HEK293T (cell line): ENCODE measurements around the gene NCOA7.

Source experiments
- ARNT ChIP-seq: fragments of 450-650 bp; IDR thresholded peaks from 2 replicates; pipeline ENCODE4 v1.6.1; 2017; ENCODE audit warnings: mild to moderate bottlenecking
- BHLHE40 ChIP-seq: fragments of 450-650 bp; IDR thresholded peaks from 2 replicates; pipeline ENCODE4 v1.6.1; 2016; ENCODE audit warnings: mild to moderate bottlenecking, moderate library complexity, borderline replicate concordance
- CTBP1 ChIP-seq: fragments of 450-650 bp; IDR thresholded peaks from 2 replicates; pipeline ENCODE4 v1.6.1; 2016; ENCODE audit warnings: borderline replicate concordance
- ELF4 ChIP-seq: fragments of 450-650 bp; IDR thresholded peaks from 2 replicates; pipeline ENCODE4 v1.6.1; 2017; ENCODE audit warnings: antibody characterized with exemption
- FOXA1 ChIP-seq: fragments of 450-650 bp; IDR thresholded peaks from 2 replicates; pipeline ENCODE4 v1.6.1; 2016; ENCODE audit warnings: mild to moderate bottlenecking
- FOXK2 ChIP-seq: fragments of 450-650 bp; IDR thresholded peaks from 2 replicates; pipeline ENCODE4 v1.6.1; 2016; ENCODE audit warnings: mild to moderate bottlenecking
- FOXM1 ChIP-seq: fragments of 450-650 bp; IDR thresholded peaks from 2 replicates; pipeline ENCODE4 v1.6.1; 2017; ENCODE audit warnings: mild to moderate bottlenecking, borderline replicate concordance
- HDGF ChIP-seq: fragments of 450-650 bp; IDR thresholded peaks from 2 replicates; pipeline ENCODE4 v1.6.1; 2017; ENCODE audit warnings: antibody characterized with exemption, borderline replicate concordance
- LEF1 ChIP-seq: fragments of 450-650 bp; IDR thresholded peaks from 2 replicates; pipeline ENCODE4 v1.6.1; 2017; ENCODE audit warnings: mild to moderate bottlenecking, borderline replicate concordance
- NFRKB ChIP-seq: fragments of 450-650 bp; IDR thresholded peaks from 2 replicates; pipeline ENCODE4 v1.6.1; 2016; ENCODE audit warnings: mild to moderate bottlenecking, moderate library complexity
- PKNOX1 ChIP-seq: fragments of 450-650 bp; IDR thresholded peaks from 2 replicates; pipeline ENCODE4 v1.6.1; 2016
- SP1 ChIP-seq: fragments of 450-650 bp; IDR thresholded peaks from 2 replicates; pipeline ENCODE4 v1.6.1; 2017
- SUZ12 ChIP-seq: fragments of 450-650 bp; IDR thresholded peaks from 2 replicates; pipeline ENCODE4 v1.6.1; 2016; ENCODE audit warnings: mild to moderate bottlenecking
- ZNF384 ChIP-seq: fragments of 450-650 bp; IDR thresholded peaks from 2 replicates; pipeline ENCODE4 v1.6.1; 2016

GRCh38 chr6:125741336-125741735 lies 49.4 kb upstream of the NCOA7 start:
- TF ChIP-seq FOXK2 (no peak), FOXM1 (no peak), FOXA1 (no peak), NFRKB (no peak), LEF1 (no peak), PKNOX1 (no peak), SP1 (no peak), SUZ12 (no peak), CTBP1 (no peak), HDGF (no peak), BHLHE40 (no peak), ARNT (no peak), ELF4 (no peak), ZNF384 (no peak)
